ENCODE data around the gene ERBB4.
"Not testable (repeated sequence)": the region's sequence is repeated elsewhere in the genome, so short reads cannot be mapped to it uniquely, and the experiment has no call there.

The ERBB4 gene

DNA sequence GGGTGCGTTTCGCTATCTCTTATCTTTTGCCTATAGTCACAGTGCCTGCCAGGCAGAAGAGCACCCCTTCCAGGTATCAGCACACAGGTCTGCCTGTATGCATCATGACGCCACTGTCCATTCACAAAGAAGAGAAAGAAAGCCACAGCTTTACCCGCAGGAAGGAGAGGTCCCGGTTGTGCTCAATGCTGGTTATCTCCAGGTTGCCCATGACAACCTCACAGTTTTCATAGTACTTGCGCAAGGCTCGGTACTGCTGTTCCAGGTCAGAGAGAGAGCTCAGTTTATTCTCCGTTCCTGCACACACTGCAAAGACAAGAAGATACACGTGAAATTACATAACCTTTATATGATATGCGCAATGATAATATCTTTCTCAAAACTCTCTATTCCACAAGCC is 414.0 kb downstream of the ERBB4 start:
- peak; percentile 80 for DNase-seq

DNA sequence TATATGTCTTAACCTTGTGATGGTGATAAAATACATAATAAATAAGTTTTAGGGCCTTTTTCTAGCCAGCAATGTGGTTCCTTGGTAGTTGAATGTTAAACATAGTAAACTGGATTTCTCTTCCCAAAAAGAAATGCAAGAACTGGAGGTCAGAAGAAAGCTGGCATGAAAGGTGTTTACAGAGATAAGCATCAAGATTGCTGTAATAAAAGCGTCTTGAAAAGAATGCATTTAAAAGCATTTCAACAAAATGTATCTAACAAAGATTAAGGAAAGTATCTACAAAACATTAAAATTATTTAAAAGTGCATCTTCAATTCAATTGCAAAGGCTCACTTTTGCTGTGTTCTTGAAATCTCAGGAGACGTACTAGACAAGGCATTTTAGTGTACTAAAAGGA is 419.0 kb downstream of the ERBB4 start:
- no peak for DNase-seq

DNA sequence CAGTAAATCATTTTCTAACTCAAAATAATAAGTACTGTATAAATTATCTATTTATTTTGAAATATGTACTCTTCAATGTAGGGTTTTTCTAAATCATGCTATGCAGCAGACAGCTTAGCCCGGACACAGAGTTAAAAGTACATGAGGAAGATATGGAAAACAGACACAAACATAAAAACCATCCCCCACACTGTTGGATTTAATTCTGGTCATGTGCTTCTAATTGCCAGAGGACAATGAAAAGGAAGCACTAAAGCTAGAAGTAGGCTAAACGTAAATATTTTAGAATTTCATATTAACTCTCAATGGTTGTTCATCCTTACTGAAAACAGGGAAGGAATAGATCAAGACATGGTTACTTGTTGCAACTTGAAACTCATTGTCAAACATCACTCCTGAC is 420.7 kb downstream of the ERBB4 start:
- no peak for DNase-seq

DNA sequence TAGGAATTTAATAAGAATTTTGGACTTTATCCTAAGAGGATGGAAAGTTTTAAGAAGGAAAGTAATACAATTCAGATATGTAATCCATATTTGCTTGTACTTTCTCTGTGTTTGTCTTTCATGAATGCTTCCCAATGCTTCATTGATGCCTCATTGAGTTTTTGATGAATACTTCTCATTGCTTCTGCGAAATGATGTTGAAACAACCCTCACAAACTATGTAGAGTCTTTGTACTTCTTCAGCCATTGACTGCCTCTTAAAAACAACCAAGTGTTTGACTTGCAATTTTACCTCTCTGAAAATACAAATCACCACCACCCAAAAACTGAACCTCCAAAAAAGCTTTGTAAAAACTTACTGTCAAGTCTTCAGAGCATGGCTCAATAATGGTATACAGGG is 424.1 kb downstream of the ERBB4 start:
- no peak for DNase-seq

DNA sequence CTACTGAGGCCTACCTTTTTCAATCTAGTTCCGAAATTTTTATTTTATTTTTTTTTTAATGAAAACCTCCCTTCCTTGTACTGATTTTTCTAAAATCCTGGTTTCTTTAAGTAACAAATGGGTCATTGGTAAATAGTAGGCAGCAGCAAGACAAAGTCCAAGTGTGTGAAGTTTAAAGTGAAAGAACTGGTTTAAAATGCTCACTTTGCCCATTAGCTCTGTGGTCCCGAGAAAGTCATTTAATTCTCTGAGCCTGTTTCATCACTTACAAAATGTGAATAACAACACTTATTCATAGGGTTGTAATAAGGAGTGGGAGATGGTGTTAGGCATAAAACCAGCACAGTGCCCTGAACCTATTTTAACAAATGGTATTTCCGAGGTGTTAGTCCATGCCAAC is 426.2 kb downstream of the ERBB4 start:
- no peak for DNase-seq

- no peak for DNase-seq
Measured at GRCh38 chr2:212109792-212110680, 428.6 kb downstream of the ERBB4 start.

DNA sequence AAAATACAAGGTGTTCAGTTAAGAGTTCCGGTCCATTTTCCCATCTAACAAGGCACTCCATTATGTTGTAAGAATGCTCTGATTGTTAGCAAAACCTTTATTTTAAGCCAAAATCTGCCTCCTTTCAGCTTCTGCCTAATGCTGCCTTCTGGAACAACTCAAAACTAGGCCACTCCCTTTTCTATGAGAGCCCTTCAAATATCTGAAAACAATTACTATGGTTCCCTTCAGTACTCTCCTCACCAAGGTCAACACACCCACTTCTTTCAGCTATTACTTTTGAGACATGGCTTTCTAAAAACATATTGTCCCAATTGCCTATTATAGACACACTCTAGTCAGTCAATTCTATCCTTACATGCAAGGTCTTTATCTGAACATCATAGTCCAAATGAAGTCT is 429.4 kb downstream of the ERBB4 start:
- no peak for DNase-seq

DNA sequence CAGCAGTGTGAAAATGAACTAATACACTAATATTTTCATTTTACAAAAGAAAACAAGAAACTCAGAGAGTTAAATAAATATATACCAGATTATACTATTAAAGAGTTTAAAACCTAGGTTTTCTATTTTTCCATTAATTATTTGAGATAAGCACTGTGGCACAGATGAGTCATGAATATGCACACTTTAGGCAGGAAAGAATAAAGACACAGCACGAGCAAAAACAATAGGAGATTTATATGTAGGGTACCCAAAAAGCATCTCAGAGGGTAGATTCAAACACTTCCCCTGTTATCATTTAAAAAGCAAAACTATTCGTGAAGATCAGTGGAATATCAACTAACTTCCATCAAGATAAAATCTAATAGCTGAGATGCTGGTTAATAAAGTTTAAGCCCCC is 430.6 kb downstream of the ERBB4 start:
- DNase-seq = no peak

GRCh38 chr2:212107014-212107413 is 431.6 kb downstream of the ERBB4 start:
- no peak for DNase-seq

DNA sequence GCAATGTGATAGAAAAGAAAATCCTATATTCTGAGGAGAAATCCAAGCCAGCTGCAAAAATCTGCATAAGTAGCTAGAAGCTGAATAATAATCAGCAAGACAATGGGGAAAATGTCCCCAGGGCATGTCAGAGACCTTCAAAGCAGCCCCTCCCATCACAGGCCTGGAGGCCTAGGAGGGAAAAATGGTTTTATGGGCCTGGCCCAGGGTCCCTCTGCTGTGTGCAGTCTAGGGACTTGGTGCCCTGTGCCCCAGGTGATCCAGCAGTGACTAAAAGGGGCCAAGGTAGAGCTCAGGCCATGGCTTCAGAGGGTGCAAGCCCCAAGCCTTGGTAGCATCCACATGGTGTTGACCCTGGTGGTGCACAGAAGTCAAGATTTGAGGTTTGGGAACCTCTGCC is 432.1 kb downstream of the ERBB4 start:
- DNase-seq = not testable (repeated sequence)

- no peak for DNase-seq
Measured at GRCh38 chr2:212099658-212100057, 438.9 kb downstream of the ERBB4 start.

GRCh38 chr2:212098966-212099365 is 439.6 kb downstream of the ERBB4 start:
- no peak for DNase-seq

GRCh38 chr2:212097001-212097400 is 441.6 kb downstream of the ERBB4 start:
- DNase-seq = no peak

- peak; percentile 9 for DNase-seq
Measured at GRCh38 chr2:212089873-212090272, 448.7 kb downstream of the ERBB4 start.

- peak; percentile 44 for DNase-seq
Measured at GRCh38 chr2:212088353-212088752, 450.2 kb downstream of the ERBB4 start.

DNA sequence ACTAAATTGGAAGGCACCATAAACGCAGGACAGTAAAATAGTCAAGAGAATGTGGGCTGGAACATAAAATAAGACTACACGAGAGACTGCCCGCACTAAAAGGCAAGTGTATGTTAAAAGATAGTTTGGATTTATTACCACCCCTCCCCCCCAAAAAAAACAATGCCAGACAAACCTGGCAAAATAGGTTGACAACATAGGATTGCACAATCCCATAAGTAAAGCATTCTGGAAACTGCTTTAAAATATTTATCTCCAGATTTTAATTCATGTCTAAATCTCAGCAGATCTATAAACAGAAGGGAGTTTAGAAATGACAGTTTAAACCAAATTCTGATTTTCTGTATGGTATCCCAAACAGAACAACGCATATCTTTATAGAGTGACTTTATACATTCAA is 455.1 kb downstream of the ERBB4 start:
- DNase-seq = no peak

GRCh38 chr2:212078103-212078502 is 460.5 kb downstream of the ERBB4 start:
- DNase-seq = peak; percentile 73

- DNase-seq = no peak
Measured at GRCh38 chr2:212076456-212076855, 462.1 kb downstream of the ERBB4 start.

DNA sequence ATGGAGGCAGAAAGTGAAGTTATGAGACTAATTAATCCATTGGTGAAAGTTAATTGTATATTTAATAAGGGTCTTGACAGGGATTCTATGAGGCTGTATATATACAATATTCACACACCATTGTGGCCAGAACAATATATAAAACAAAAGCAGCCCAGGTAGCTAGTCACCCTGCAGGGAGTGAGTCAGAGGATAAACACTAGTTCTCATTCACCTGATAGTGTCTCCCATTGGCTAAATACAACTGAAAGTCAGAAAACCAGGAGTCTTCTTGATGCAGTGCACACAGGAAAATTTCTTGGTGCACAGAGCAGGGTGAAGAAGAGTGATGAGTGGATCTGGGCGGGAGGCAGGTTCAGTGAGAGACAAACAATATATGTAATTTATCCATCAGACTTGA is 465.2 kb downstream of the ERBB4 start:
- DNase-seq = no peak

DNA sequence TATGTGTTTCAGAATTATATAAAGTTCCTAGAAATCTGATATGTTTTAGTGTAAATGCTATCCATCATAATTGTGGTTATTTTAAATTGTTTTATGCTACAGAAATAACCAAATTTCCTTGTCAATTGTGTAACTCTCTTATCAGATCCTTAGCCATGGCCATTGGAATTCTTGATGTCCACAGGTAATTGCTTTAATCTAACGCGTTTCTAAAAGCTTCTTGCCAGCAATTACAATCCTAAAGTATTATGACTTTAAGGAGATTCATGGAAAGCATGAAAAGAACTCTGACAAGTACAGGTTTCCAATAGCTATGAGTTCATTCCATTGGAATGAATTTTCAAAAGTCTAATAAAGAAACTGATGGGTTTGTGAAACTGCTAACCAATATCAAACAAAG is 472.1 kb downstream of the ERBB4 start:
- no peak for DNase-seq

DNA sequence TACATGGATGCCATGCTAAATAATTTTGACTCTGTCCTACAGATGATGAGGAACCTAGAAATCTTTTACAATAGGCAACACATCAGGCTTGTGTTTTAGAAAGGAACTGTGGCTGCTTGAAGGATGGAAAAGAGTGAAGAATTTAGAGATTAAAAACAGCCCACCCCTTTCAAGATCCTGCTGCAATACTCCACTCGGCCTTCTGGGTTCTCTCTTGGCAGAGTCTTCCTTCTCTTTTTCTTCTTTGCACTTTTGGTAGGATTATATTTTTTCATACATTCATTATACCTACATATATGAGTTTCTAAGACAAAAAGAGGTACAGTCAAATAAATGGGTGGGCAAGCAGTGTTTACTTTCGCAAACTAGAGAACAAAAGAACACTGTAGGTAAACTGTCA is 474.3 kb downstream of the ERBB4 start:
- DNase-seq = no peak

- peak; percentile 14 for DNase-seq
Measured at GRCh38 chr2:212052412-212053159, 486.0 kb downstream of the ERBB4 start.

GRCh38 chr2:212050871-212051270 is 487.7 kb downstream of the ERBB4 start:
- DNase-seq = no peak

DNA sequence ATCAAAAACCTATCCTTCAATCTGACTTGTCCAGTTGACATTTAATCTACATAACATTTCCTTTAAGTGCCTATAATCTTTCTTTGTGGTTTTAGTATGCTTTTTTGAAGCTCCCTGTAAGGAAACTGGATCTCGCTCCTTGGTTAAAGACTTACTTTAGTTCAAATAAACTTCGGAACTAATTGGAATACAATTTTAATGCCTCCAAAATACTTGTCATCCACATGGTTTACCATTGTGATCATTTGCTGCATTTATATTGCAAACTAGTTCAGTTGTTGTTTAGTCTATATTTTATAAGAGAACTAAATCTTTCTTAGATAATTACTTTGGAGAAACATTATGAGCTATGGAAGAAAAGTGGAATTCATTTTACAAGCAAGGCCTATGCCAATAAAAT is 496.0 kb downstream of the ERBB4 start:
- DNase-seq = no peak

Measured in OCI-M1 (cell line).